ENCODE results near the gene FUT4.
"Not testable (repeated sequence)": the region's sequence is repeated elsewhere in the genome, so short reads cannot be mapped to it uniquely, and the experiment has no call there.

Gene FUT4

GRCh38 chr11:94563848-94564467, 20.2 kb downstream of the FUT4 start:
- no peak for DNase-seq

- no peak for DNase-seq
Measured at GRCh38 chr11:94567181-94567670, 23.5 kb downstream of the FUT4 start, which contains the start of gene PIWIL4. TSS of gene PIWIL4 (plus strand) at chr11:94567368. CDS start at chr11:94567519, 151 bp downstream.

- DNase-seq, result no peak
Measured at GRCh38 chr11:94568200-94568599, 24.5 kb downstream of the FUT4 start.

- DNase-seq, result no peak
Measured at GRCh38 chr11:94568717-94569116, 25.0 kb downstream of the FUT4 start.

- DNase-seq, result not testable (repeated sequence)
Measured at GRCh38 chr11:94572975-94573374, 29.3 kb downstream of the FUT4 start.

- DNase-seq, result no peak
Measured at GRCh38 chr11:94574193-94574961, 30.7 kb downstream of the FUT4 start.

GRCh38 chr11:94576306-94576705, 32.6 kb downstream of the FUT4 start:
- no peak for DNase-seq

GRCh38 chr11:94577841-94578240, 34.1 kb downstream of the FUT4 start:
- DNase-seq, result no peak

- DNase-seq, result no peak
Measured at GRCh38 chr11:94581926-94582325, 38.2 kb downstream of the FUT4 start.

- no peak for DNase-seq
Measured at GRCh38 chr11:94583213-94583865, 39.6 kb downstream of the FUT4 start.

GRCh38 chr11:94583866-94584500, 40.3 kb downstream of the FUT4 start:
- DNase-seq, result no peak

GRCh38 chr11:94584978-94585377, 41.3 kb downstream of the FUT4 start:
- DNase-seq, result no peak

- no peak for DNase-seq
Measured at GRCh38 chr11:94585399-94585798, 41.7 kb downstream of the FUT4 start.

GRCh38 chr11:94586546-94586945, 42.8 kb downstream of the FUT4 start:
- no peak for DNase-seq

GRCh38 chr11:94586978-94587377, 43.3 kb downstream of the FUT4 start:
- DNase-seq, result no peak

GRCh38 chr11:94588366-94588942, 44.7 kb downstream of the FUT4 start:
- DNase-seq, result no peak

- DNase-seq, result no peak
Measured at GRCh38 chr11:94590352-94591041, 46.8 kb downstream of the FUT4 start.

GRCh38 chr11:94593030-94593429, 49.3 kb downstream of the FUT4 start:
- no peak for DNase-seq

- DNase-seq, result no peak
Measured at GRCh38 chr11:94595076-94595475, 51.4 kb downstream of the FUT4 start.

- DNase-seq, result no peak
Measured at GRCh38 chr11:94597896-94598295, 54.2 kb downstream of the FUT4 start.

All from right kidney (tissue), 1 donor.